OCI-LY3 (cell line): ENCODE results near the gene LCE1F.

Experiments
- EZH2phosphoT487 ChIP-seq: fragments of 200-600 bp; shearing (Covaris generic); IDR thresholded peaks from 2 replicates; pipeline ENCODE4 v1.6.1; 2018; ENCODE audit warnings: antibody characterized with exemption, mixed run types, low read depth
- TF ChIP-seq, protein P1 (sequence below): fragments of 200-600, 300-600 bp; sonication (generic); IDR thresholded peaks from 2 replicates; pipeline ENCODE4 v1.5.1; 2014; ENCODE audit warnings: antibody characterized with exemption, low read length, low read depth

DNA sequence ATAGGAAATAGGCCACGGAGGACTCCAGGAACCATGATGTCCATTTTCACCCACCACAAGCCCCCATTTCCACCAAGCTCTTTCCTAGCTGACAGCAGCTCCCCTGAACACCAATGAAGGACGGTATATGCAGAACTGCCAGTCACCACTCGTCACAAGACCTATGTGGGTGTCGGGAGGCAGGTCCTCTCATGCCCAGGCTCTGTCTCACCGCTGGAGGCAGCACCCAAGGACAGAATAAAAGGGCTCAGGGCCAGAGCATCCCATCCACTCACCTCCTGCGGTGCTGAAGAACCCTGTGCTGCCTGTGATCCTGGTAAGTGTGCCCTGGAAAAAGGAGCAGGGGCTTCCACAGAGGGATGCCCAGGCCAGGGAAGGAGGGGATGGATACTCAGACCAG lies at the start of gene LCE1F:
- TF ChIP-seq EZH2phosphoT487, result no peak
- TF ChIP-seq, protein P1, sequence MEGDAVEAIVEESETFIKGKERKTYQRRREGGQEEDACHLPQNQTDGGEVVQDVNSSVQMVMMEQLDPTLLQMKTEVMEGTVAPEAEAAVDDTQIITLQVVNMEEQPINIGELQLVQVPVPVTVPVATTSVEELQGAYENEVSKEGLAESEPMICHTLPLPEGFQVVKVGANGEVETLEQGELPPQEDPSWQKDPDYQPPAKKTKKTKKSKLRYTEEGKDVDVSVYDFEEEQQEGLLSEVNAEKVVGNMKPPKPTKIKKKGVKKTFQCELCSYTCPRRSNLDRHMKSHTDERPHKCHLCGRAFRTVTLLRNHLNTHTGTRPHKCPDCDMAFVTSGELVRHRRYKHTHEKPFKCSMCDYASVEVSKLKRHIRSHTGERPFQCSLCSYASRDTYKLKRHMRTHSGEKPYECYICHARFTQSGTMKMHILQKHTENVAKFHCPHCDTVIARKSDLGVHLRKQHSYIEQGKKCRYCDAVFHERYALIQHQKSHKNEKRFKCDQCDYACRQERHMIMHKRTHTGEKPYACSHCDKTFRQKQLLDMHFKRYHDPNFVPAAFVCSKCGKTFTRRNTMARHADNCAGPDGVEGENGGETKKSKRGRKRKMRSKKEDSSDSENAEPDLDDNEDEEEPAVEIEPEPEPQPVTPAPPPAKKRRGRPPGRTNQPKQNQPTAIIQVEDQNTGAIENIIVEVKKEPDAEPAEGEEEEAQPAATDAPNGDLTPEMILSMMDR, result no peak
